SU-DHL-6 (cell line): Measurements from ENCODE around the gene KIF18B.

ENCODE experiments used
- H2AFZ ChIP-seq: fragments of 200-600 bp; sonication (generic); 2 replicates; pipeline ENCODE4 v1.6.1; 2014; ENCODE audit warnings: low read depth, mild to moderate bottlenecking, moderate library complexity, mixed read lengths, antibody characterized with exemption, low read length; ENCODE audit not compliant: severe bottlenecking
- H3F3A ChIP-seq: fragments of 200-600 bp; shearing (Covaris generic); 2 replicates; pipeline ENCODE4 v1.6.0; 2016; ENCODE audit warnings: antibody characterized with exemption, mild to moderate bottlenecking; ENCODE audit not compliant: insufficient read depth
- H3K27ac ChIP-seq: fragments of 200-600 bp; sonication (generic); 2 replicates; pipeline ENCODE4 v1.5.1; 2016; ENCODE audit warnings: low read depth, mild to moderate bottlenecking, low read length, moderate library complexity, mixed read lengths
- H3K27me3 ChIP-seq: fragments of 200-600 bp; sonication (generic), shearing (Covaris generic); 2 replicates; pipeline ENCODE4 v1.6.0; 2014; ENCODE audit warnings: mild to moderate bottlenecking, low read length
- H3K36me3 ChIP-seq: fragments of 200-600 bp; sonication (generic); 2 replicates; pipeline ENCODE4 v1.6.1; 2014; ENCODE audit warnings: mild to moderate bottlenecking, low read length, mixed read lengths
- H3K4me2 ChIP-seq: fragments of 300-600, 200-600 bp; shearing (Covaris generic), sonication (generic); 2 replicates; pipeline ENCODE4 v1.6.0; 2014; ENCODE audit warnings: low read length, low read depth, mild to moderate bottlenecking; ENCODE audit not compliant: poor library complexity, severe bottlenecking
- H3K4me3 ChIP-seq: fragments of 200-600 bp; sonication (generic); 2 replicates; pipeline ENCODE4 v1.5.1; 2014; ENCODE audit warnings: antibody characterized with exemption, low read length, mild to moderate bottlenecking, mixed read lengths; ENCODE audit not compliant: insufficient read depth, poor library complexity, severe bottlenecking
- H3K79me2 ChIP-seq: fragments of 200-600 bp; sonication (generic); 2 replicates; pipeline ENCODE4 v1.6.1; 2014; ENCODE audit warnings: mild to moderate bottlenecking, low read length, moderate library complexity; ENCODE audit not compliant: insufficient read depth
- H3K9ac ChIP-seq: fragments of 200-600 bp; sonication (generic); 2 replicates; pipeline ENCODE4 v1.7.0; 2014; ENCODE audit warnings: mild to moderate bottlenecking, low read length
- H3K9me2 ChIP-seq: fragments of 200-600 bp; sonication (generic); replicated peaks from 2 replicates; pipeline ENCODE4 v1.6.1; 2014; ENCODE audit warnings: low read length; ENCODE audit not compliant: insufficient read depth
- H3K9me3 ChIP-seq: fragments of 200-600 bp; sonication (generic); 2 replicates; pipeline ENCODE4 v1.6.1; 2014; ENCODE audit warnings: low read length, mixed read lengths; ENCODE audit not compliant: insufficient read depth
- H4K20me1 ChIP-seq: fragments of 200-600 bp; sonication (generic); 2 replicates; pipeline ENCODE4 v1.6.1; 2014; ENCODE audit warnings: low read depth, mild to moderate bottlenecking, antibody characterized with exemption, low read length, moderate library complexity, mixed read lengths
- CTCF ChIP-seq: fragments of 200-600 bp; sonication (generic); IDR thresholded peaks from one replicate; pipeline ENCODE4 v1.5.1; 2017; ENCODE audit warnings: antibody characterized with exemption, mild to moderate bottlenecking, low read length, moderate library complexity; ENCODE audit not compliant: insufficient read depth, poor library complexity, severe bottlenecking
- EZH2phosphoT487 ChIP-seq: fragments of 200-600 bp; sonication (generic), shearing (Covaris generic); conservative IDR thresholded peaks from 2 replicates; pipeline ENCODE4 v1.6.1; 2018; ENCODE audit warnings: mild to moderate bottlenecking, antibody characterized with exemption, low read length, moderate library complexity, mixed read lengths

Gene KIF18B

GRCh38 chr17:44925731-44926697 is 21.6 kb downstream of the KIF18B start:
- H2AFZ ChIP-seq, result no peak overlapping the region
- H3K4me3 ChIP-seq, result no peak overlapping the region
- H3K4me2 ChIP-seq, result no peak overlapping the region
- H3K9me3 ChIP-seq, result no peaks in the 10 kb centered on the region
- no peaks in the 10 kb centered on the region for H4K20me1 ChIP-seq
- TF ChIP-seq CTCF (no peak), EZH2phosphoT487 (no peak)
- H3K36me3 ChIP-seq, result peaks cover 16% of the 10 kb centered on the region; the same call in 1 of the 2 replicates
- H3K27ac ChIP-seq, result no peak overlapping the region
- H3K79me2 ChIP-seq, result no peaks in the 10 kb centered on the region
- no peak overlapping the region for H3K9ac ChIP-seq
- no peaks in the 10 kb centered on the region for H3K9me2 ChIP-seq
- H3F3A ChIP-seq, result peaks cover 15% of the 10 kb centered on the region
- no peaks in the 10 kb centered on the region for H3K27me3 ChIP-seq

GRCh38 chr17:44924107-44924544 is 23.4 kb downstream of the KIF18B start:
- Histone ChIP-seq H3K4me3 (no peak overlapping the region), H3F3A (peaks cover 10% of the 10 kb centered on the region), H3K9me2 (no peaks in the 10 kb centered on the region), H3K27ac (no peak overlapping the region), H3K9me3 (no peaks in the 10 kb centered on the region), H3K27me3 (no peaks in the 10 kb centered on the region), H3K36me3 (0 out of 2 replicates have a peak, but pooled peaks cover 5% of the 10 kb centered on the region), H2AFZ (no peak overlapping the region), H4K20me1 (no peaks in the 10 kb centered on the region), H3K4me2 (no peak overlapping the region), H3K79me2 (no peaks in the 10 kb centered on the region), H3K9ac (no peak overlapping the region)
- TF ChIP-seq CTCF (no peak), EZH2phosphoT487 (no peak)

- Histone ChIP-seq H3K27ac (no peak overlapping the region), H3K9me3 (no peaks in the 10 kb centered on the region), H3K79me2 (no peaks in the 10 kb centered on the region), H3F3A (peaks cover 10% of the 10 kb centered on the region), H3K36me3 (0 out of 2 replicates have a peak, but pooled peaks cover 5% of the 10 kb centered on the region), H2AFZ (no peak overlapping the region), H4K20me1 (no peaks in the 10 kb centered on the region), H3K4me2 (no peak overlapping the region), H3K27me3 (no peaks in the 10 kb centered on the region), H3K9me2 (no peaks in the 10 kb centered on the region), H3K9ac (no peak overlapping the region), H3K4me3 (no peak overlapping the region)
- TF ChIP-seq EZH2phosphoT487 (no peak), CTCF (no peak)
Measured at GRCh38 chr17:44922746-44923470, 24.7 kb downstream of the KIF18B start.
